GM12878 (cell line): ENCODE results near the gene CD2AP. TPM values are rescaled to one million over a fixed set of nuclear protein-coding genes. Genes with fewer than 3 reads are reported as not detected.

Experiments used
- ATAC-seq: fragments of 200-7000 bp; cut with Tn5 transposase; 3 replicates; pipeline ENCODE4 v1.9.1; 2020; ENCODE audit warnings: mild to moderate bottlenecking, moderate library complexity
- BruUV-seq: library from RNA; stranded (reverse); fragments of 400-500 nt; replicated peaks from 2 replicates; lab custom pipeline; 2021; lab: Mats Ljungman, UMichigan
- CTCF ChIA-PET: fragments of 300-600 bp; sonication (Branson Sonifier 250); formaldehyde crosslinking; extraction: SDS; loops from one replicate; lab custom pipeline; 2021; ENCODE audit warnings: inconsistent platforms; lab: Yijun Ruan, JAX
- POLR2A ChIA-PET: fragments of 350-600 bp; formaldehyde crosslinking; extraction: SDS; loops from one replicate; lab custom pipeline; 2021; ENCODE audit warnings: inconsistent platforms; lab: Charles Lee
- RAD21 ChIA-PET: fragments of 300-600 bp; sonication (Branson Sonifier 250); formaldehyde crosslinking; loops from one replicate; lab custom pipeline; 2023; ENCODE audit warnings: antibody characterized with exemption; ENCODE audit not compliant: unreplicated experiment; lab: Charles Lee
- SMC1A ChIA-PET: fragments of 300-600 bp; sonication (Branson Sonifier 250); formaldehyde crosslinking; loops from one replicate; lab custom pipeline; 2023; ENCODE audit not compliant: unreplicated experiment, uncharacterized antibody; lab: Charles Lee
- DNase-seq: peaks from one replicate; pipeline ENCODE4 v3.0.0-alpha.2; 2011; ENCODE audit warnings: low read depth, low spot score
- FAIRE-seq: peaks from 3 replicates; lab custom pipeline; 2011; peaks lifted over from hg19 to GRCh38; lab: Jason Lieb, UNC
- H2AFZ ChIP-seq: 2 replicates; pipeline ENCODE4 v1.6.0; 2011; ENCODE audit warnings: low read depth, low read length, control low read depth; ENCODE audit not compliant: control insufficient read depth
- H3K27ac ChIP-seq: 2 replicates; pipeline ENCODE4 v1.5.1; 2011; ENCODE audit warnings: control low read depth; ENCODE audit not compliant: control insufficient read depth, insufficient read depth
- H3K27me3 ChIP-seq, 2 experiments: replicated peaks in 1 of 2; 2 replicates each; pipeline versions ENCODE4 v1.6.0 to v1.6.1; 2011; ENCODE audit warnings: low read length in 1 of 2; ENCODE audit not compliant: control insufficient read depth in 2 of 2, insufficient read depth in 2 of 2
- H3K36me3 ChIP-seq, 2 experiments: 2 replicates each; pipeline ENCODE4 v1.5.1; 2011; ENCODE audit warnings: low read length in 1 of 2; ENCODE audit not compliant: control insufficient read depth in 2 of 2, insufficient read depth in 2 of 2
- H3K4me1 ChIP-seq: 2 replicates; pipeline ENCODE4 v1.6.1; 2011; ENCODE audit warnings: mild to moderate bottlenecking, low read length, moderate library complexity, mixed read lengths; ENCODE audit not compliant: control insufficient read depth, insufficient read depth
- H3K4me2 ChIP-seq: 2 replicates; pipeline ENCODE4 v1.6.0; 2011; ENCODE audit warnings: control low read depth; ENCODE audit not compliant: control insufficient read depth, insufficient read depth
- H3K4me3 ChIP-seq: fragments of 200-600 bp; sonication (generic); 2 replicates; pipeline ENCODE4 v1.5.1; 2016
- H3K79me2 ChIP-seq: 2 replicates; pipeline ENCODE4 v1.6.0; 2011; ENCODE audit warnings: low read length; ENCODE audit not compliant: control insufficient read depth, insufficient read depth
- H3K9ac ChIP-seq: 2 replicates; pipeline ENCODE4 v1.8.0; 2011; ENCODE audit warnings: low read length, control low read depth, mixed read lengths; ENCODE audit not compliant: control insufficient read depth, insufficient read depth
- H3K9me3 ChIP-seq: replicated peaks from 3 replicates; pipeline ENCODE4 v1.5.1; 2011; ENCODE audit warnings: mild to moderate bottlenecking, low read length; ENCODE audit not compliant: control insufficient read depth, insufficient read depth
- H4K20me1 ChIP-seq: 2 replicates; pipeline ENCODE4 v1.6.0; 2011; ENCODE audit not compliant: control insufficient read depth, insufficient read depth
- BCLAF1 ChIP-seq: fragments of 450-650 bp; IDR thresholded peaks from 2 replicates; pipeline ENCODE4 v1.6.1; 2017; ENCODE audit warnings: antibody characterized with exemption, mild to moderate bottlenecking, moderate library complexity
- CREM ChIP-seq: IDR thresholded peaks from 2 replicates; pipeline ENCODE4 v1.6.1; 2014; ENCODE audit warnings: antibody characterized with exemption, low read depth
- CTCF ChIP-seq, 3 experiments: IDR thresholded peaks in 2 of 3; conservative IDR thresholded peaks in 1 of 3; 2 replicates each; pipeline ENCODE4 v1.5.1; 2011; ENCODE audit warnings: low read depth in 3 of 3, low read length in 3 of 3, mild to moderate bottlenecking in 3 of 3, control low read depth in 2 of 3, moderate library complexity in 2 of 3, inconsistent platforms in 1 of 3, mixed read lengths in 1 of 3; ENCODE audit not compliant: control insufficient read depth in 2 of 3, insufficient read depth in 1 of 3; ENCODE audit errors: extremely low read depth in 1 of 3
- E2F8 ChIP-seq: fragments of 450-650 bp; IDR thresholded peaks from 2 replicates; pipeline ENCODE4 v1.6.1; 2018; ENCODE audit warnings: mild to moderate bottlenecking, low read depth, moderate library complexity; ENCODE audit not compliant: partially characterized antibody
- FOXM1 ChIP-seq: IDR thresholded peaks from 2 replicates; pipeline ENCODE4 v1.6.1; 2012; ENCODE audit warnings: low read depth, mild to moderate bottlenecking, inconsistent platforms, low read length, moderate library complexity
- NFXL1 ChIP-seq: fragments of 450-650 bp; IDR thresholded peaks from 2 replicates; pipeline ENCODE4 v1.6.1; 2017; ENCODE audit warnings: antibody characterized with exemption, mild to moderate bottlenecking, borderline replicate concordance
- NR2F1 ChIP-seq: fragments of 450-650 bp; conservative IDR thresholded peaks from 2 replicates; pipeline ENCODE4 v1.6.1; 2017; ENCODE audit warnings: mild to moderate bottlenecking
- PBX3 ChIP-seq: IDR thresholded peaks from 2 replicates; pipeline ENCODE4 v1.6.1; 2011; ENCODE audit warnings: mild to moderate bottlenecking, low read depth, low read length, moderate library complexity; ENCODE audit not compliant: insufficient replicate concordance
- REST ChIP-seq: IDR thresholded peaks from 2 replicates; pipeline ENCODE4 v1.6.1; 2012; ENCODE audit warnings: mild to moderate bottlenecking, low read depth, low read length
- TBL1XR1 ChIP-seq: IDR thresholded peaks from 2 replicates; pipeline ENCODE4 v1.6.1; 2012; ENCODE audit warnings: low read depth, low read length, improper control_type of control experiment
- WRNIP1 ChIP-seq: IDR thresholded peaks from 2 replicates; pipeline ENCODE4 v1.6.1; 2011; ENCODE audit warnings: low read depth, low read length, improper control_type of control experiment, borderline replicate concordance
- WGBS: methylation state at CpG from one replicate; pipeline ENCODE4 v1.1.6; 2016; ENCODE audit warnings: low lambda C conversion rate; ENCODE audit not compliant: insufficient replicate concordance, insufficient coverage; ENCODE audit errors: missing lambda C conversion rate; 5-methylcytosine and 5-hydroxymethylcytosine counted together
- in situ Hi-C: fragments of 300-500 bp; cut with MboI; formaldehyde crosslinking; loops from 9 replicates; pipeline ENCODE4 v1.14.3; 2018; ENCODE audit warnings: mixed read lengths
- intact Hi-C: fragments of 100-400 bp; cut with micrococcal nuclease; formaldehyde crosslinking; loops from one replicate; pipeline ENCODE4 v1.14.2; 2022; ENCODE audit not compliant: unreplicated experiment
- polyA plus RNA-seq, 11 experiments: library from polyadenylated mRNA; depleted of rRNA in 4 of 11; unstranded in 6 of 11; stranded (reverse) in 5 of 11; fragments of >200 nt; fragmentation: Nextera tagmentation in 4 of 11; fragmentation: Illumina TruSeq in 1 of 11; extraction: Ambion mirVana in 4 of 11; extraction: Trizol in 1 of 11; gene quantifications; 1 replicate in 1 of 11; 2 replicates in 10 of 11; pipeline versions ENCODE4 v1.2.1 to v1.2.3, GENCODE V29; 2011 to 2016; ENCODE audit warnings: inconsistent platforms in 2 of 11, missing spikeins in 2 of 11, low read depth in 1 of 11
- total RNA-seq, 4 experiments: library from RNA; depleted of rRNA in 3 of 4; stranded (reverse); fragments of >200 nt in 3 of 4; fragmentation: Illumina TruSeq in 1 of 4; extraction: Trizol in 1 of 4; gene quantifications; 2 replicates each; pipeline versions ENCODE4 v1.2.1 to v1.2.3, GENCODE V29; 2013 to 2021

CD2AP gene
- total and polyA plus RNA-seq, 10 of the 15 experiments (the other 5 are each of a cell fraction or from before 2014, with no cell fraction given): 5.4 to 46.6 (median 20.9) TPM

GRCh38 chr6:47670851-47671250 lies 193.3 kb downstream of the CD2AP start:
- Histone ChIP-seq H3K4me2 (no peak overlapping the region), H3K9me3 (no peaks in the 10 kb centered on the region; the same call in 1 of the 3 replicates), H3K4me1 (no peaks in the 10 kb centered on the region), H3K36me3 (no peaks in the 10 kb centered on the region), H3K27ac (no peak overlapping the region), H3K9ac (no peak overlapping the region), H3K27me3 (no peaks in the 10 kb centered on the region), H4K20me1 (no peaks in the 10 kb centered on the region), H3K79me2 (no peaks in the 10 kb centered on the region), H3K4me3 (no peak overlapping the region), H2AFZ (no peak overlapping the region)
- in situ Hi-C loops (no loop called here), intact Hi-C loops (no loop called here)
- WGBS: 7% methylated on average over 3 of the region's 3 CpGs
- ChIA-PET CTCF (interaction anchor here (0.6 to 1.6 kb wide), 2 partner anchors 63 kb away, joined by 3 to 6 read pairs; no protein-coding TSS in a partner anchor), SMC1A (interaction anchor here (0.8 to 1.4 kb wide), 3 partner anchors 13 to 256 kb away, joined by 3 to 4 read pairs (median 4); no protein-coding TSS in a partner anchor), RAD21 (no interaction called here), POLR2A (no interaction called here)
- DNase-seq (no peak), FAIRE-seq (no peak), ATAC-seq (no peak)
- BruUV-seq: no TSS peak
- TF ChIP-seq REST (no peak), FOXM1 (no peak), PBX3 (no peak), TBL1XR1 (no peak), CTCF (IDR thresholded peaks at IDR 0.05 in 2 of 3, conservative IDR thresholded peaks at IDR 0.05 in 1 of 3; ENCODE audit: control insufficient read depth in 2 of 3, extremely low read depth in 1 of 3, insufficient read depth in 1 of 3, low read depth in 3 of 3, low read length in 3 of 3) (no peak), WRNIP1 (no peak), CREM (no peak), E2F8 (no peak), BCLAF1 (no peak), NFXL1 (no peak), NR2F1 (no peak)
